ENCODE measurements around the gene PRKCE.

DNA sequence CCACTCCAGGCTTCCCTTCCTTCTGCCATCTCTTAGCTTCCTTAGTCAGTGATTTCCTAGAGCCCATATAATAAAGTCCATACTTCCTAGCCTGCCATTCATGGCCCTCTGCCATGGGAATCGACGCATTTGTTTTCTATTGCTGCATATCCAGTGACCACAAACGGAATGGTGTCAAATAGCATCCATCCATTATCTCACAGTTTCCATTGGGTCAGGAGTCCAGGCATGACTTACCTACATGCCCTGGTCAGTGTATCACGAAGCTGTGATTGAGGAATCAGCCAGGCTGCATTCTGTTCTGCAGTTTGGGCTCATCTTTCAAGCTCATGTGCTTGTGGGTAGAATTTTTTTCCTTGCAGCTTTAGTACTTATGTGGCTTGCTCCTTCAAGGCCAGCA lies 436.0 kb downstream of the PRKCE start:
- no peak for TF ChIP-seq CTCF (IDR thresholded peaks at IDR 0.05)
- TF ChIP-seq POLR2A (IDR thresholded peaks at IDR 0.05): no peak
